AG10803 (cell line): ENCODE data around the gene ERF.
A peak's percentile ranks its signal among the peaks of the same experiment; 100 is the strongest.

Experiments used
- DNase-seq: peaks from one replicate; pipeline ENCODE4 v3.0.0; 2010; ENCODE audit warnings: low read depth
- H3K4me3 ChIP-seq: 2 replicates; pipeline ENCODE4 v1.5.1; 2011; ENCODE audit warnings: mild to moderate bottlenecking, low read length, control low read depth
- TF ChIP-seq, protein P1 (sequence below): conservative IDR thresholded peaks from 2 replicates; pipeline ENCODE4 v1.5.1; 2011; ENCODE audit warnings: mild to moderate bottlenecking, low read length, control low read depth, inconsistent platforms

Gene ERF

DNA sequence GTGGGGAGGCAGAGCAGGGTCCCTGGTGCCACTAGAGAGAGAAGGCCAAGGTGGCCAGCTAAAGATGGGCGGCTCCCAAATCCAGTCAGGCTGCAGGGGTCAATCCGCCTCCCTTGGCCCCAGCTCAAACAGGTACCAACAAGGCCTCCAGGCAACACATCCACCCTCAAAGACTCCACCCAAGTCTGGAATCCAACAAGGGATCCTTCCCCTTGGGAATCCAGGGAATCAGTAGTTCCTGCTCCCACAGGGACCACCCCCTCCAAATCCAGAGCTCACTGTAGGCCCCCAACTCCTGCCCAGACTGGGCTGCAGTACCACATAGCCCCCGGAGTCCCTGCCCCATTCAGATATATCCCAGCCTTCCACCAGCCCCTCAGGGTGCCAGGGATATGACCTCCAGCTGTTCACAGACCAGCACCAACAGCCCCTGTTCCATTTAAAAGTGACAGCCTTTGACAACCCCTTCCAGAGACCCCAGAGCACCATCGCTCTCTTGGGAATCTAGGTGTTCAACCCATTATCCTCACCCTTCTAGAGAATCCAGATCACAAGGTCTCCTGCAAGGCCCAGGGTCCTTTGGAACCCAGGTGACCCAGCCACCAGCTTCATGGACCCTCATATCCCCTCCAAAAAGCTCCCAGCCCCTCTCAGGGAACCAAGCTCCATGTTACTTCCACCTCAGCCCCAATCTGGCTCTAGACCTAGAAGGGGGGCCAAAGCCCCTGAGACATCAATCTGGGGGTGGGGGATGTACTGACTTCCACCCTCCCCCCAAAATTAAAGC lies 3.2 kb downstream of the ERF start:
- no peak for DNase-seq
- H3K4me3 ChIP-seq: peak overlapping the region; percentile 84
- TF ChIP-seq, protein P1, sequence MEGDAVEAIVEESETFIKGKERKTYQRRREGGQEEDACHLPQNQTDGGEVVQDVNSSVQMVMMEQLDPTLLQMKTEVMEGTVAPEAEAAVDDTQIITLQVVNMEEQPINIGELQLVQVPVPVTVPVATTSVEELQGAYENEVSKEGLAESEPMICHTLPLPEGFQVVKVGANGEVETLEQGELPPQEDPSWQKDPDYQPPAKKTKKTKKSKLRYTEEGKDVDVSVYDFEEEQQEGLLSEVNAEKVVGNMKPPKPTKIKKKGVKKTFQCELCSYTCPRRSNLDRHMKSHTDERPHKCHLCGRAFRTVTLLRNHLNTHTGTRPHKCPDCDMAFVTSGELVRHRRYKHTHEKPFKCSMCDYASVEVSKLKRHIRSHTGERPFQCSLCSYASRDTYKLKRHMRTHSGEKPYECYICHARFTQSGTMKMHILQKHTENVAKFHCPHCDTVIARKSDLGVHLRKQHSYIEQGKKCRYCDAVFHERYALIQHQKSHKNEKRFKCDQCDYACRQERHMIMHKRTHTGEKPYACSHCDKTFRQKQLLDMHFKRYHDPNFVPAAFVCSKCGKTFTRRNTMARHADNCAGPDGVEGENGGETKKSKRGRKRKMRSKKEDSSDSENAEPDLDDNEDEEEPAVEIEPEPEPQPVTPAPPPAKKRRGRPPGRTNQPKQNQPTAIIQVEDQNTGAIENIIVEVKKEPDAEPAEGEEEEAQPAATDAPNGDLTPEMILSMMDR: no peak

DNA sequence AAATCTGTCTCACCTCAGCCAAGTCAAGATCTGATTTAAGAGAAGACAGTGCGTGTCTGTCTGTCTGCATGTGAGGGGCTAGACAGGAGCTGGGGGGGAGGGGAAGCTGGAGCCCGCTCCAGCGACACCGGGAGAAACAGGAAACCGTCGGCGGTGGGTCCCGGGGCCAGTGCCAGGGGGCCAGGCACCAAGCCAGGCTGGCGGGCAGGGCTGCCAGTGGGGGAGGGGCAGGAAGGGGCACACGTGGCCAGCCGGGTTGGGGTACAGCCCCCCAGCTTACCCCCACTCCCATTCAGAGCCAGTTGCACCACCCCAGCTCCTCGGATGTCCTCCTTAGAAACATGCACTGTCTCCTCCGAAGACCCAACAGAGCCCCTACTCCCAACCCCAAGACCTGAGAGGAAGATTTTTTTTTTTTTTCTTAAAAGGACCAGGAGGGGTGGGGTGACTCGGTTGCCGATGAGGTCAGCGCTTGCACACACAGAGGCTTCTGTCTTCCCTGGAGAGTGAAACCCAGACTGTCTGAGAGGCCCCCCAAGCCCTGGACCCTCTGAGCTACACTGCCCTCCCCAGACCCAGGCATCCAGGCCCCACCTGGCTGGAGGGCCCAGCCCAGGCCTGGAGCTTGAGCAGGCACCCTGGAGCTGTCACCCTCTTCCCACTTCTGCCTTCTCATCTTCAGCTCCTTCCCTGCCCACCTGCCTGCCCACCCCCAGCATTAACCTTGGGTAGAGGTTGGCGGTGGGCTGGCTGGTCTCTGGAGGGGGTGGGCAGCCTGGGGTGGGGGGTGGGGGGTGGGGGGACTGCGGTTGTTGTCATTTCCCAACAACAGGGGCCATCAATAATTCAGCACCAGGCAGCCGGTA lies 4.0 kb downstream of the ERF start:
- peak; percentile 56 for DNase-seq
- TF ChIP-seq, protein P1: no peak
- peak overlapping the region; percentile 84 for H3K4me3 ChIP-seq

DNA sequence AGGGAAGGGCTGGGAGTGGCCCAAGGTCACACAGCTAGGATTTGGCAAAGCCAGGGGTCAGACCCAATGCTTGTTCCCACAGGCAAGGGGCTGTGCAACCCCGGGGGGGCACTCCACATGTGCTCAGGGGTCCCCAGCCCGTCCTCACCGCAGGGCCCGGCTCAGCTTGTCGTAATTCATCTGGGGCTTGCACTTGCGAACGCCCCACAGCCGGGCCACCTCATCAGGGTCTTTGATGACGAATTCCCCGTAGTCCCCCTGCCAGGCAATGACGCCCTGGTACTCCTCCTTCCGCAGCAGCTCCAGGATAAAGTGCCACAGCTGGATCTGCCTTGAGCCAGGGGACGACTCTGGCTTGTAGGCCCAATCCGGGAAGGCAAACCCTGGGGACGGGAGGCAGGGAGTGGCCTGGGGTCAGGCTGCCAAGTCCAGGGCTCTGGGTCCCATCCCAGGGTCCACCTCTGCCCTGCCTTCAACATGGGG lies 4.7 kb downstream of the ERF start:
- TF ChIP-seq, protein P1: no peak
- no peak for DNase-seq
- peak overlapping the region; percentile 51 for H3K4me3 ChIP-seq

DNA sequence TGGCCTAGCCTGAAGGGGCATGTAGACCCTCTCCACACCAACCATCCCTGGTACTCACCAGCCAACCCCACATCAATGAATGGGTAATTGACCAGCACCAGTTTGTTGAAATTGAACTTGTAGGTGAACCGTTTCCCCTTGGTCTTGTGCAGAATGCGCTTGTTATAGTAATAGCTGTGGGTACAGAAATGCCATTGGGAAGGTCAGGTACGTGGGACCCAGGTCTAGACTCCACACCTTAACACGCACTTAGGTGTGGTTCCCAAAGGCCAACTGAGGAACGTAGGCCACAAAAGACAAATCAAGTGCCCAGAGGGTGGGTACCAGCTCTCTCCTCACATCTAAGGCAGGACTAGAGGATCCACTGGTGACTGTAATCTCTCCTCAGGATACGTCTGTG lies 5.2 kb downstream of the ERF start:
- TF ChIP-seq, protein P1: no peak
- DNase-seq: no peak
- no peak overlapping the region; the same call in 1 of the 2 replicates for H3K4me3 ChIP-seq

DNA sequence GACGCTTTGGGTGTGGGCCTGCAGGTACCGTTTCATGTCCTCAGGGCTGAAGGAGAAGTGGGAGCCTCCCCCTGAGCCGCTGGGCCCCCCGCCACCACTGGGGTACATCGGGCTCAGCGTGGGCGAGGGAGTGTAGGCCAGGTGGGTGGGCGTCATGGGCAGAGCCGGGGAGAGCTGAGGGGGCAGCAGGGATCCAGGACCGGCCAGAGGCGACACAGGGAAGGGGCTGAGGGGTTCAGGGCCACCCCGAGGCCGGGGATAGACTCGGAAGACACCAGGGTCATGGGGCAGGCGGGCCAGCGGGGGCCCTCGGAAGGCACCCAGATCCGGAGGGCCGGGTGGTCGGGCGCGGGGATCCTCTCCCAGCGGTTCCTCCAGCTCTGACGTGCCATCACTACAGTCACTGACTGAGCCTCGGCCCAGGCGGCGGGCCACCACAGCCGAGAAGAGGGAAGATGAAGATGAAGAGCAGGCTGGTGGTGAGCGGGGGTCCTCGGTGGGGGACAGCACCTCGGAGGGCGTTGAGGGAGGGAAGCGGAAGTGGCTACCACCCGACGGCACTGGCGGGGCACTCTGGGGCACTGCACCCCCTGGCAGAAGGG lies 5.7 kb downstream of the ERF start:
- no peak overlapping the region for H3K4me3 ChIP-seq
- TF ChIP-seq, protein P1: no peak

DNA sequence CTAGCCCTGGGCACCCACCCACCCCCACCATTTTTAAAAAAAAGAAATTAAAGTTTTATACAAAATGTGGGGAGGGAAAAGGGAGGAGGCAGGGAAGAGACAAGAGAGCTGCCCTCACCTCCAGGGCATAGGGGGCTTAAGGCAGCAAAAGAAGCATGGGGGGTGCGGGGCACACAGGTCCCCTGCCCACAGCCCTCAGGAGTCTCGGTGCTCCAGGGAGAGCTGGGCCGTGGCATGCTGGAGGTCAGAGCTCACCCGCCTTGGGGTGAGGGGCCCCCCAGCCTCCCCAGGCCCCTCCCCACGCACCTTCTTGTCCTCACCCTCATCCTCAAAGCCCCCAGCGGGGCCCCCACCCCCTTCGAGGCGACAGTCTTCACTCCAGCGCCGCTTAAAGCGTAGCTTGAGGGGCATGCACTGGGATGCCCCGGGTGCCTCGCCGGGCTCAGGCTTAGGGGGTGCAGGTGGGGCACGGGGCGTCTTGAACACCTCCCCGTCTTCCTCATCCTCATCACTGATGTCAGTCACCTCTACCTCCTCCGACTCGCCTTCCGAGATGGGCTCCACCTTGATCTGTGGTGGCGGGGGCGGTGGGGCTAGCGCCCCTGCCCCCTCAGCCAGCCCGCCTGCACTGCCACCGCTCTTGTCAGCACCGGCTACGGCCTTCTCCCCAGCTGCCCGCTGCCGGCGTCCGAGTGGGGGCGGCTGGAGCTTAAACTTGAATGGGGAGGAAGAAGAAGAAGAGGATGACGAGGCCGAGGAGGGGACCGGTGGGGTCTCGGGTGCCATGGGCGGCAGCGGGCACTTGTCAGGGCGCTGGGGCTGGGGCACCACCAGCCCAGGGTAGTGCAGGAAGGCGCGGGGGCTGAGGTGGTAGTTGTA lies 6.4 kb downstream of the ERF start:
- TF ChIP-seq, protein P1: no peak
- no peak for DNase-seq
- no peak overlapping the region for H3K4me3 ChIP-seq

More for the DNA sequence above, 5.7 kb downstream of the ERF start:
- no peak for DNase-seq
